SK-N-SH treated with all-trans-retinoic acid at 6 μM for 48 hours (cell line): ENCODE data around the gene SCIN.
"Not testable (repeated sequence)": the region's sequence is repeated elsewhere in the genome, so short reads cannot be mapped to it uniquely, and the experiment has no call there.

ENCODE experiments used
- ARNTL ChIP-seq: fragments of 450-650 bp; formaldehyde crosslinking; IDR thresholded peaks from 2 replicates; pipeline ENCODE4 v1.5.0; 2020; ENCODE audit warnings: low read depth, mild to moderate bottlenecking, moderate library complexity, borderline replicate concordance
- BACH2 ChIP-seq: fragments of 250-450 bp; sonication (Bioruptor Pico); IDR thresholded peaks from 2 replicates; pipeline ENCODE4 v1.9.0; 2021; ENCODE audit warnings: mild to moderate bottlenecking, borderline replicate concordance
- CSDC2 ChIP-seq: fragments of 250-450 bp; sonication (Bioruptor Pico); IDR thresholded peaks from 2 replicates; pipeline ENCODE4 v1.5.0; 2020; ENCODE audit warnings: mild to moderate bottlenecking, moderate library complexity
- CSRNP3 ChIP-seq: fragments of 250-450 bp; sonication (Bioruptor Pico); IDR thresholded peaks from 2 replicates; pipeline ENCODE4 v1.5.1; 2021; ENCODE audit warnings: mild to moderate bottlenecking, moderate library complexity
- ESRRG ChIP-seq: fragments of 250-450 bp; sonication (Bioruptor Pico); IDR thresholded peaks from 2 replicates; pipeline ENCODE4 v1.6.1; 2021; ENCODE audit warnings: mild to moderate bottlenecking
- GLIS3 ChIP-seq: fragments of 250-450 bp; sonication (Bioruptor Pico); IDR thresholded peaks from 2 replicates; pipeline ENCODE4 v1.5.0; 2020; ENCODE audit warnings: mild to moderate bottlenecking, moderate library complexity
- OSR1 ChIP-seq: fragments of 250-450 bp; sonication (Bioruptor Pico); IDR thresholded peaks from 2 replicates; pipeline ENCODE4 v1.8.0; 2022; ENCODE audit warnings: moderate library complexity, mild to moderate bottlenecking, inconsistent platforms
- PATZ1 ChIP-seq: fragments of 250-450 bp; sonication (Bioruptor Pico); IDR thresholded peaks from 2 replicates; pipeline ENCODE4 v1.8.0; 2020; ENCODE audit warnings: mild to moderate bottlenecking, moderate library complexity, borderline replicate concordance
- RARB ChIP-seq: fragments of 250-450 bp; sonication (Bioruptor Pico); IDR thresholded peaks from 2 replicates; pipeline ENCODE4 v1.8.0; 2021; ENCODE audit warnings: mild to moderate bottlenecking, moderate library complexity
- TCF4 ChIP-seq: fragments of 250-450 bp; sonication (Bioruptor Pico); IDR thresholded peaks from 2 replicates; pipeline ENCODE4 v1.8.0; 2021; ENCODE audit warnings: mild to moderate bottlenecking, moderate library complexity, borderline replicate concordance
- TOX ChIP-seq: fragments of 250-450 bp; sonication (Bioruptor Pico); IDR thresholded peaks from 2 replicates; pipeline ENCODE4 v1.8.0; 2021; ENCODE audit warnings: mild to moderate bottlenecking, moderate library complexity, borderline replicate concordance
- ZFP3 ChIP-seq: fragments of 250-450 bp; sonication (Bioruptor Pico); IDR thresholded peaks from 2 replicates; pipeline ENCODE4 v1.5.0; 2020; ENCODE audit warnings: mild to moderate bottlenecking, moderate library complexity
- ZNF70 ChIP-seq: fragments of 450-650 bp; formaldehyde crosslinking; IDR thresholded peaks from 2 replicates; pipeline ENCODE4 v1.5.0; 2020; ENCODE audit warnings: mild to moderate bottlenecking, moderate library complexity

GRCh38 chr7:12673436-12673835, 102.9 kb downstream of the SCIN start:
- TF ChIP-seq ARNTL (CRISPR knock-in tag); RARB (CRISPR knock-in tag); ZNF70; OSR1; CSDC2 (CRISPR knock-in tag); ZFP3 (CRISPR knock-in tag); CSRNP3 (CRISPR knock-in tag); TCF4 (CRISPR knock-in tag); TOX; PATZ1; GLIS3 (CRISPR knock-in tag); ESRRG (CRISPR knock-in tag); BACH2 (CRISPR knock-in tag): not testable (repeated sequence)
